H9 (cell line): Measurements from ENCODE around the gene NFYC. TPM values are rescaled to one million over a fixed set of nuclear protein-coding genes. Genes with fewer than 3 reads are reported as not detected.

Experiments used
- DNase-seq: peaks from one replicate; pipeline ENCODE4 v3.0.0-alpha.2; 2017
- H2AFZ ChIP-seq: one replicate; pipeline ENCODE4 v1.6.1; 2013; ENCODE audit warnings: mild to moderate bottlenecking, low read length, control low read depth, moderate library complexity
- H2AK5ac ChIP-seq: 2 replicates; pipeline ENCODE4 v1.6.1; 2013; ENCODE audit warnings: low read length, control low read depth, mixed read lengths; ENCODE audit not compliant: insufficient read length
- H2BK120ac ChIP-seq: one replicate; pipeline ENCODE4 v1.6.1; 2013; ENCODE audit warnings: low read depth, mild to moderate bottlenecking, low read length, control low read depth, inconsistent platforms; ENCODE audit not compliant: poor library complexity, severe bottlenecking
- H2BK12ac ChIP-seq: 2 replicates; pipeline ENCODE4 v1.6.1; 2013; ENCODE audit warnings: low read length, control low read depth, mixed read lengths, low read depth; ENCODE audit not compliant: insufficient read length
- H2BK15ac ChIP-seq: 2 replicates; pipeline ENCODE4 v1.6.1; 2013; ENCODE audit warnings: low read depth, low read length, control low read depth
- H2BK20ac ChIP-seq: one replicate; pipeline ENCODE4 v1.6.1; 2013; ENCODE audit warnings: low read depth, mild to moderate bottlenecking, low read length, control low read depth, inconsistent platforms; ENCODE audit not compliant: poor library complexity, severe bottlenecking
- H2BK5ac ChIP-seq: 2 replicates; pipeline ENCODE4 v1.6.1; 2013; ENCODE audit warnings: low read length, control low read depth, mixed read lengths; ENCODE audit not compliant: insufficient read length
- H3K14ac ChIP-seq: 2 replicates; pipeline ENCODE4 v1.6.1; 2013; ENCODE audit warnings: low read length, control low read depth; ENCODE audit not compliant: insufficient read depth
- H3K18ac ChIP-seq: 2 replicates; pipeline ENCODE4 v1.6.1; 2013; ENCODE audit warnings: low read depth, mild to moderate bottlenecking, mixed read lengths, low read length, control low read depth; ENCODE audit not compliant: insufficient read length
- H3K23ac ChIP-seq: 2 replicates; pipeline ENCODE4 v1.6.1; 2013; ENCODE audit warnings: low read length, control low read depth, mixed read lengths, low read depth; ENCODE audit not compliant: insufficient read length
- H3K23me2 ChIP-seq: 2 replicates; pipeline ENCODE4 v1.6.1; 2013; ENCODE audit warnings: low read depth, mild to moderate bottlenecking, mixed read lengths, low read length, control low read depth; ENCODE audit not compliant: insufficient read length, poor library complexity, severe bottlenecking
- H3K27ac ChIP-seq: 2 replicates; pipeline ENCODE4 v1.5.1; 2013; ENCODE audit warnings: low read length, control low read depth, mixed read lengths, low read depth; ENCODE audit not compliant: insufficient read length
- H3K27me3 ChIP-seq: 2 replicates; pipeline ENCODE4 v1.6.1; 2013; ENCODE audit warnings: low read length, control low read depth, inconsistent platforms; ENCODE audit not compliant: insufficient read depth
- H3K4ac ChIP-seq: 2 replicates; pipeline ENCODE4 v1.6.1; 2013; ENCODE audit warnings: low read depth, mild to moderate bottlenecking, control low read depth, inconsistent platforms, low read length, moderate library complexity
- H3K4me1 ChIP-seq: 2 replicates; pipeline ENCODE4 v1.6.1; 2013; ENCODE audit warnings: low read length, control low read depth, inconsistent platforms; ENCODE audit not compliant: insufficient read depth
- H3K4me2 ChIP-seq: 2 replicates; pipeline ENCODE4 v1.6.1; 2013; ENCODE audit warnings: low read length, control low read depth, mixed read lengths; ENCODE audit not compliant: insufficient read length, insufficient read depth
- H3K56ac ChIP-seq: 2 replicates; pipeline ENCODE4 v1.6.1; 2013; ENCODE audit warnings: low read depth, mild to moderate bottlenecking, mixed read lengths, low read length, control low read depth; ENCODE audit not compliant: insufficient read length
- H3K79me1 ChIP-seq: 2 replicates; pipeline ENCODE4 v1.6.1; 2013; ENCODE audit warnings: low read depth, mild to moderate bottlenecking, moderate library complexity, low read length, control low read depth, inconsistent platforms; ENCODE audit not compliant: insufficient read depth, poor library complexity, severe bottlenecking
- H3K79me2 ChIP-seq: 2 replicates; pipeline ENCODE4 v1.6.1; 2013; ENCODE audit warnings: low read length, control low read depth, inconsistent platforms; ENCODE audit not compliant: insufficient read depth
- H3K9ac ChIP-seq: 2 replicates; pipeline ENCODE4 v1.6.1; 2013; ENCODE audit warnings: low read length, control low read depth, mixed read lengths; ENCODE audit not compliant: insufficient read length; ENCODE audit errors: extremely low read depth
- H3K9me3 ChIP-seq: one replicate; pipeline ENCODE4 v1.6.1; 2013; ENCODE audit warnings: low read depth, low read length, inconsistent platforms; ENCODE audit not compliant: control insufficient read depth
- H3T11ph ChIP-seq: one replicate; pipeline ENCODE4 v1.6.1; 2013; ENCODE audit warnings: mild to moderate bottlenecking, low read length, control low read depth, inconsistent platforms
- H4K20me1 ChIP-seq: one replicate; pipeline ENCODE4 v1.6.1; 2013; ENCODE audit not compliant: control insufficient read depth, insufficient read length, insufficient read depth
- H4K5ac ChIP-seq: 2 replicates; pipeline ENCODE4 v1.6.1; 2013; ENCODE audit warnings: low read depth, mild to moderate bottlenecking, mixed read lengths, low read length, control low read depth; ENCODE audit not compliant: insufficient read length
- H4K8ac ChIP-seq: replicated peaks from 2 replicates; pipeline ENCODE4 v1.6.1; 2013; ENCODE audit warnings: low read length, control low read depth, mixed read lengths, low read depth; ENCODE audit not compliant: insufficient read length
- H4K91ac ChIP-seq: 2 replicates; pipeline ENCODE4 v1.6.1; 2013; ENCODE audit warnings: low read depth, mild to moderate bottlenecking, moderate library complexity, mixed read lengths, low read length, control low read depth; ENCODE audit not compliant: insufficient read length
- H3K27ac Mint-ChIP-seq, 3 experiments: 2 replicates in 2 of 3; 3 replicates in 1 of 3; pipeline ENCODE4 v1.8.0; 2020 to 2021; ENCODE audit warnings: mixed read lengths in 3 of 3, mild to moderate bottlenecking in 1 of 3, moderate library complexity in 1 of 3
- H3K27me3 Mint-ChIP-seq: 2 replicates; pipeline ENCODE4 v1.8.0; 2021; ENCODE audit warnings: low read depth, mild to moderate bottlenecking, moderate library complexity, mixed read lengths
- H3K36me3 Mint-ChIP-seq, 3 experiments: 2 replicates in 2 of 3; 3 replicates in 1 of 3; pipeline ENCODE4 v1.8.0; 2020 to 2021; ENCODE audit warnings: low read depth in 3 of 3, mixed read lengths in 3 of 3; ENCODE audit not compliant: insufficient read depth in 1 of 3
- H3K4me1 Mint-ChIP-seq, 2 experiments: 2 replicates each; pipeline ENCODE4 v1.8.0; 2020; ENCODE audit warnings: mixed read lengths in 2 of 2
- H3K4me3 Mint-ChIP-seq, 2 experiments: 2 replicates in 1 of 2; 3 replicates in 1 of 2; pipeline ENCODE4 v1.8.0; 2020 to 2021; ENCODE audit warnings: mild to moderate bottlenecking in 2 of 2, mixed read lengths in 2 of 2, moderate library complexity in 1 of 2
- H3K9me3 Mint-ChIP-seq, 2 experiments: 2 replicates in 1 of 2; 3 replicates in 1 of 2; pipeline ENCODE4 v1.8.0; 2020; ENCODE audit warnings: mild to moderate bottlenecking in 2 of 2, mixed read lengths in 2 of 2, moderate library complexity in 1 of 2
- WGBS: extraction: QIAGEN DNeasy Blood & Tissue Kit; methylation state at CpG from one replicate; pipeline ENCODE4 v1.1.7; 2013; ENCODE audit warnings: missing lambda C conversion rate, low lambda C conversion rate, mixed read lengths; ENCODE audit not compliant: insufficient read length; ENCODE audit errors: extremely low coverage; 5-methylcytosine and 5-hydroxymethylcytosine counted together
- total RNA-seq: library from RNA; stranded (reverse); gene quantifications from 2 replicates; pipeline ENCODE4 v1.2.1, GENCODE V29; 2021
- TF ChIP-seq, protein P1 (sequence below): fragments of 200-600 bp; sonication (generic); conservative IDR thresholded peaks from 3 replicates; pipeline ENCODE4 v1.8.0; 2021; ENCODE audit warnings: antibody characterized with exemption, mild to moderate bottlenecking

NFYC gene
- total RNA-seq, 1 experiment from 2014 or later: 54.7 TPM

DNA sequence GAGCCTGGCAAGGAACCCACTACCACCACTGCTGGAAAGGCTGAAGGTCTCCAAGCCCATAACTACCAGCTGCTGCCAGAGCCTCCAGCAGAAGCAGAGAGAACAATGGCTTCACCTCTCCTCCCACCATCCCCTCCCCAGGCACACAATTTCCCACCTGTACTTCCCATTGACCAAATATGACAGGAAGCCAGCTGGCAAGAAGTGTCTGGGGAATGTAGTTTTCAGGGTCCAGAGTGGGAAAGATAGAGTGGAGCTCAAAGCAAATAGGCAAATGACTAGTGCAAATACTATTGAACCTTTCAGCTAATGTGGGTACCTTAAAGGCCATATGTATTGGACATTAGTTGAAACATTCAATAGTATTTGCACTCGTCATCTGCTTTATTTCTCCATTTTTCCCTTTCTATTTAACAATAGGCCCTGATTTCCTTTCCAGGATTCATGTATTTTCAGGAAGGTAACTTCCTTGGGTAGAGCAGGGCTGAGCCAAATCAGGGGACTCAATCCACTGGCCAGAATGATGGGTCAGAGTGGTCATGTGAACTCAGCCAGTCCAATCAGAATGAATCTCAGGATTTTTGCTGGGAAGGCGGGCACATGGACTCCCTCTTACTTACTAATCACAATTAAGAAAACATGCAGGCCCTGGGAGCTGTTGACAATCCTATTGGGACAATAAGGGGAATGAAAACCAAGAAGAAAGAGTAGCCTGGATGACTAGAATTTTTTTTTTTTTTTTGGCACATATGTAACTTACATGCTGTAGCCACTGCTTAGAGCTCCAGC is 12.1 kb upstream of the NFYC start:
- Histone ChIP-seq H3K56ac (no peak overlapping the region), H3K79me2 (no peaks in the 10 kb centered on the region), H4K8ac (no peak overlapping the region), H2BK15ac (no peak overlapping the region), H3K4me2 (no peak overlapping the region), H4K20me1 (no peaks in the 10 kb centered on the region), H3K4me1 (no peaks in the 10 kb centered on the region), H2AK5ac (no peak overlapping the region), H3K27me3 (no peaks in the 10 kb centered on the region), H4K91ac (no peak overlapping the region), H3K23ac (no peak overlapping the region), H2BK20ac (no peak overlapping the region), H3K27ac (no peak overlapping the region), H3K9ac (no peak overlapping the region), H3K9me3 (no peaks in the 10 kb centered on the region), H3K18ac (no peak overlapping the region), H3T11ph (no peak overlapping the region), H3K79me1 (no peaks in the 10 kb centered on the region), H3K4ac (no peak overlapping the region), H2BK5ac (no peak overlapping the region), H3K23me2 (no peaks in the 10 kb centered on the region), H3K14ac (no peak overlapping the region), H2BK12ac (no peak overlapping the region), H2AFZ (no peak overlapping the region), H2BK120ac (no peak overlapping the region), H4K5ac (no peak overlapping the region)
- Mint-ChIP-seq H3K36me3 (no peaks in the 10 kb centered on the region), H3K27ac (no peak overlapping the region), H3K4me1 (peaks cover 0 to 8% of the 10 kb centered on the region in 2 experiments; a peak in 3 of 4 replicates), H3K4me3 (no peak overlapping the region), H3K27me3 (no peaks in the 10 kb centered on the region), H3K9me3 (no peaks in the 10 kb centered on the region; a peak in 1 of 5 replicates)
- no CpG with 5 or more reads among the region's 2 CpGs for WGBS
- no peak for DNase-seq
- TF ChIP-seq, protein P1, sequence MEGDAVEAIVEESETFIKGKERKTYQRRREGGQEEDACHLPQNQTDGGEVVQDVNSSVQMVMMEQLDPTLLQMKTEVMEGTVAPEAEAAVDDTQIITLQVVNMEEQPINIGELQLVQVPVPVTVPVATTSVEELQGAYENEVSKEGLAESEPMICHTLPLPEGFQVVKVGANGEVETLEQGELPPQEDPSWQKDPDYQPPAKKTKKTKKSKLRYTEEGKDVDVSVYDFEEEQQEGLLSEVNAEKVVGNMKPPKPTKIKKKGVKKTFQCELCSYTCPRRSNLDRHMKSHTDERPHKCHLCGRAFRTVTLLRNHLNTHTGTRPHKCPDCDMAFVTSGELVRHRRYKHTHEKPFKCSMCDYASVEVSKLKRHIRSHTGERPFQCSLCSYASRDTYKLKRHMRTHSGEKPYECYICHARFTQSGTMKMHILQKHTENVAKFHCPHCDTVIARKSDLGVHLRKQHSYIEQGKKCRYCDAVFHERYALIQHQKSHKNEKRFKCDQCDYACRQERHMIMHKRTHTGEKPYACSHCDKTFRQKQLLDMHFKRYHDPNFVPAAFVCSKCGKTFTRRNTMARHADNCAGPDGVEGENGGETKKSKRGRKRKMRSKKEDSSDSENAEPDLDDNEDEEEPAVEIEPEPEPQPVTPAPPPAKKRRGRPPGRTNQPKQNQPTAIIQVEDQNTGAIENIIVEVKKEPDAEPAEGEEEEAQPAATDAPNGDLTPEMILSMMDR: no peak
